ENCODE measurements around the gene RNF220.
"Not testable (repeated sequence)": the region's sequence is repeated elsewhere in the genome, so short reads cannot be mapped to it uniquely, and the experiment has no call there.

The RNF220 gene

GRCh38 chr1:44694863-44695478 lies 289.9 kb downstream of the RNF220 start:
- intact Hi-C loops (cut with DNase I): no loop called here
- DNase-seq: no peak

- DNase-seq: no peak
- intact Hi-C loops (cut with DNase I): no loop called here
Measured at GRCh38 chr1:44695671-44696070, 290.6 kb downstream of the RNF220 start.

- intact Hi-C loops (cut with DNase I): no loop called here
Measured at GRCh38 chr1:44696101-44696500, 291.0 kb downstream of the RNF220 start.

GRCh38 chr1:44696789-44697345 lies 291.8 kb downstream of the RNF220 start:
- peak in 3 of 42 donors; percentile 9 to 14 (median 12) for DNase-seq
- intact Hi-C loops (cut with DNase I): no loop called here

More at GRCh38 chr1:44696101-44696500, 291.0 kb downstream of the RNF220 start:
- DNase-seq: no peak

GRCh38 chr1:44698138-44698537 lies 293.1 kb downstream of the RNF220 start:
- no peak for DNase-seq
- intact Hi-C loops (cut with DNase I): no loop called here

GRCh38 chr1:44699375-44699774 lies 294.3 kb downstream of the RNF220 start:
- DNase-seq; intact Hi-C loops (cut with DNase I): not testable (repeated sequence)

- DNase-seq: no peak
- intact Hi-C loops (cut with DNase I): no loop called here
Measured at GRCh38 chr1:44700573-44700972, 295.5 kb downstream of the RNF220 start.

GRCh38 chr1:44701141-44701573 lies 296.1 kb downstream of the RNF220 start:
- intact Hi-C loops (cut with DNase I): no loop called here
- no peak for DNase-seq

Measured in head of caudate nucleus (tissue), 42 donors.